Colonic mucosa (tissue), 4 donors: Measurements from ENCODE around the gene BBS12. TPM values are rescaled to one million over a fixed set of nuclear protein-coding genes. Genes with fewer than 3 reads are reported as not detected.
A peak's percentile ranks its signal among the peaks of the same experiment; 100 is the strongest.

Experiments used
- DNase-seq: peaks from one replicate; pipeline ENCODE4 v3.0.0-alpha.2; 2020
- H3K27ac ChIP-seq: fragments of 200-600 bp; one replicate; pipeline ENCODE4 v1.8.0; 2021
- H3K27me3 ChIP-seq: fragments of 200-600 bp; one replicate; pipeline ENCODE4 v1.8.0; 2021
- H3K36me3 ChIP-seq: fragments of 200-600 bp; one replicate; pipeline ENCODE4 v1.8.0; 2021
- H3K4me1 ChIP-seq: fragments of 200-600 bp; one replicate; pipeline ENCODE4 v1.8.0; 2021; ENCODE audit warnings: mild to moderate bottlenecking
- H3K4me3 ChIP-seq: fragments of 200-600 bp; one replicate; pipeline ENCODE4 v1.8.0; 2021
- H3K9ac ChIP-seq, 2 donors: one replicate each; pipeline ENCODE4 v1.7.0; 2013; ENCODE audit warnings: control low read depth in 2 of 2, low read depth in 2 of 2, low read length in 2 of 2
- H3K9me3 ChIP-seq: fragments of 200-600 bp; one replicate; pipeline ENCODE4 v1.8.0; 2021
- CTCF ChIP-seq: fragments of 200-600 bp; IDR thresholded peaks from one replicate; pipeline ENCODE4 v1.8.0; 2022; ENCODE audit warnings: antibody characterized with exemption, mild to moderate bottlenecking
- intact Hi-C: fragments of 100-400 bp; cut with DNase I; formaldehyde crosslinking; loops from one replicate; pipeline ENCODE4 v1.14.1; 2022
- total RNA-seq, 2 donors: library from RNA; stranded (reverse); fragmentation: NEBNext Ultra II Directional in 1 of 2; extraction: Animal tissue kit (Norgen Biotek cat#: 25700) in 1 of 2; gene quantifications; one replicate each; pipeline ENCODE4 v1.2.1, GENCODE V29; 2021
- donor health status: healthy.
- donor health status: DM: no; HTN: no; CAD: no.
- donor health status: DM: no; HTN: no; CAD: no.

BBS12 gene
- total RNA-seq, 2 donors from 2014 or later: 1.9 to 4.8 TPM

GRCh38 chr4:122755675-122756074 is 23.2 kb downstream of the BBS12 start:
- no peak for TF ChIP-seq CTCF
- Histone ChIP-seq H3K27me3 (no peaks in the 10 kb centered on the region), H3K36me3 (no peaks in the 10 kb centered on the region), H3K4me1 (no peaks in the 10 kb centered on the region), H3K9me3 (no peaks in the 10 kb centered on the region), H3K9ac (no peak overlapping the region), H3K4me3 (no peak overlapping the region), H3K27ac (no peak overlapping the region)
- DNase-seq: no peak
- intact Hi-C loops: loop anchor here (5.0 kb wide), 1 partner anchor 167 kb away; the partner anchor contains the start of gene NUDT6

GRCh38 chr4:122758033-122758432 is 25.5 kb downstream of the BBS12 start:
- Histone ChIP-seq H3K27me3 (no peaks in the 10 kb centered on the region), H3K4me3 (no peak overlapping the region), H3K27ac (no peak overlapping the region), H3K36me3 (no peaks in the 10 kb centered on the region), H3K9me3 (no peaks in the 10 kb centered on the region), H3K4me1 (no peaks in the 10 kb centered on the region), H3K9ac (no peak overlapping the region)
- peak; percentile 75 for TF ChIP-seq CTCF
- no peak for DNase-seq
- intact Hi-C loops: loop anchor here (5.0 kb wide), 1 partner anchor 164 kb away; the partner anchor contains the start of gene NUDT6

- intact Hi-C loops: loop anchor here (5.0 kb wide), 1 partner anchor 163 kb away; the partner anchor contains the start of gene NUDT6
- no peaks in the 10 kb centered on the region for H3K9me3 ChIP-seq
- no peak for DNase-seq
- no peaks in the 10 kb centered on the region for H3K36me3 ChIP-seq
- H3K27ac ChIP-seq: no peak overlapping the region
- no peak overlapping the region for H3K4me3 ChIP-seq
- H3K4me1 ChIP-seq: no peaks in the 10 kb centered on the region
- H3K27me3 ChIP-seq: no peaks in the 10 kb centered on the region
- H3K9ac ChIP-seq: no peak overlapping the region
- TF ChIP-seq CTCF: no peak
Measured at GRCh38 chr4:122759639-122760310, 27.3 kb downstream of the BBS12 start.

- intact Hi-C loops: no loop called here
- TF ChIP-seq CTCF: no peak
Measured at GRCh38 chr4:122762520-122762919, 30.0 kb downstream of the BBS12 start.

GRCh38 chr4:122762966-122763716 is 30.6 kb downstream of the BBS12 start:
- Histone ChIP-seq H3K9ac (no peak overlapping the region), H3K4me1 (no peaks in the 10 kb centered on the region), H3K27me3 (no peaks in the 10 kb centered on the region), H3K4me3 (no peak overlapping the region), H3K9me3 (no peaks in the 10 kb centered on the region), H3K27ac (no peak overlapping the region), H3K36me3 (no peaks in the 10 kb centered on the region)
- DNase-seq: no peak
- intact Hi-C loops: no loop called here
- TF ChIP-seq CTCF: no peak

More at GRCh38 chr4:122762520-122762919, 30.0 kb downstream of the BBS12 start:
- no peaks in the 10 kb centered on the region for H3K9me3 ChIP-seq
- H3K27me3 ChIP-seq: no peaks in the 10 kb centered on the region
- no peak overlapping the region for H3K4me3 ChIP-seq
- DNase-seq: no peak
- H3K9ac ChIP-seq: no peak overlapping the region
- H3K4me1 ChIP-seq: no peaks in the 10 kb centered on the region
- H3K36me3 ChIP-seq: no peaks in the 10 kb centered on the region
- no peak overlapping the region for H3K27ac ChIP-seq
